Spleen (tissue), 11 donors: ENCODE results near the gene C1QTNF8. TPM values are rescaled to one million over a fixed set of nuclear protein-coding genes. Genes with fewer than 3 reads are reported as not detected.

Experiments used
- DNase-seq: peaks from one replicate; pipeline ENCODE4 v3.0.0-alpha.2; 2020
- H3K27ac ChIP-seq, 8 donors: fragments of 200-600 bp; sonication (generic) in 7 of 8; 1 replicate in 4 of 8; 2 replicates in 4 of 8; pipeline versions ENCODE4 v1.5.0 to v1.8.0; 2016 to 2021; ENCODE audit warnings: inconsistent platforms in 4 of 8, mild to moderate bottlenecking in 4 of 8, moderate library complexity in 1 of 8
- H3K27me3 ChIP-seq, 7 donors: fragments of 200-600 bp; sonication (generic) in 6 of 7; replicated peaks in 1 of 7; 1 replicate in 4 of 7; 2 replicates in 3 of 7; pipeline versions ENCODE4 v1.5.0 to v1.8.0; 2016 to 2021; ENCODE audit warnings: inconsistent platforms in 3 of 7, mild to moderate bottlenecking in 1 of 7
- H3K36me3 ChIP-seq, 6 donors: fragments of 200-600 bp; sonication (generic) in 5 of 6; 1 replicate in 4 of 6; 2 replicates in 2 of 6; pipeline versions ENCODE4 v1.5.0 to v1.8.0; 2016 to 2021; ENCODE audit warnings: inconsistent platforms in 2 of 6
- H3K4me1 ChIP-seq, 6 donors: fragments of 200-600 bp; sonication (generic) in 5 of 6; 1 replicate in 3 of 6; 2 replicates in 3 of 6; pipeline versions ENCODE4 v1.5.0 to v1.8.0; 2016 to 2021; ENCODE audit warnings: inconsistent platforms in 3 of 6
- H3K4me3 ChIP-seq, 8 donors: fragments of 200-600 bp; sonication (generic) in 7 of 8; 1 replicate in 4 of 8; 2 replicates in 4 of 8; pipeline versions ENCODE4 v1.5.0 to v1.8.0; 2016 to 2021; ENCODE audit warnings: inconsistent platforms in 4 of 8, mild to moderate bottlenecking in 4 of 8, moderate library complexity in 2 of 8
- H3K9me3 ChIP-seq, 8 donors: fragments of 200-600 bp; sonication (generic) in 7 of 8; 1 replicate in 4 of 8; 2 replicates in 4 of 8; pipeline versions ENCODE4 v1.5.0 to v1.8.0; 2016 to 2021; ENCODE audit warnings: inconsistent platforms in 4 of 8
- CTCF ChIP-seq, 11 experiments: fragments of 200-600 bp in 7 of 11; fragments of 450-650 bp in 4 of 11; sonication (generic) in 4 of 11; IDR thresholded peaks in 8 of 11; conservative IDR thresholded peaks in 3 of 11; 1 replicate in 7 of 11; 2 replicates in 4 of 11; pipeline versions ENCODE4 v1.4.0 to v1.8.0; 2016 to 2021; ENCODE audit warnings: antibody characterized with exemption in 11 of 11, inconsistent platforms in 4 of 11, mild to moderate bottlenecking in 1 of 11
- POLR2A ChIP-seq, 3 donors: fragments of 450-650 bp; IDR thresholded peaks; one replicate each; pipeline ENCODE4 v1.5.1; 2017; ENCODE audit warnings: antibody characterized with exemption in 3 of 3, mild to moderate bottlenecking in 1 of 3
- POLR2AphosphoS5 ChIP-seq, 3 donors: sonication (generic); formaldehyde crosslinking; IDR thresholded peaks; one replicate each; pipeline ENCODE4 v1.5.1; 2017; ENCODE audit warnings: antibody characterized with exemption in 3 of 3
- WGBS, 5 donors: extraction: QIAGEN DNeasy Blood & Tissue Kit in 3 of 5; methylation state at CpG; one replicate each; pipeline versions ENCODE4 v1.1.5 to v1.1.7; 2013 to 2018; 5-methylcytosine and 5-hydroxymethylcytosine counted together
- intact Hi-C: fragments of 100-400 bp; cut with DNase I; formaldehyde crosslinking; loops from one replicate; pipeline ENCODE4 v1.15.0; 2023; ENCODE audit warnings: low total_unique reads
- polyA plus RNA-seq, 3 donors: library from polyadenylated mRNA; stranded (reverse); fragments of 200-250 nt; gene quantifications; one replicate each; pipeline ENCODE4 v1.2.1, GENCODE V29; 2013
- total RNA-seq, 7 donors: library from RNA; depleted of rRNA in 3 of 7; stranded (reverse); fragments of >200 nt in 3 of 7; fragmentation: NEBNext Ultra II Directional in 4 of 7; extraction: Animal tissue kit (Norgen Biotek cat#: 25700) in 4 of 7; gene quantifications; one replicate each; pipeline versions ENCODE4 v1.1.0 to v1.2.1, GENCODE V29; 2016 to 2021
- donor health status: healthy with polysubstance abuse.
- donor health status: DM: no; HTN: no; CAD: no; lungs with moderate emphysema.
- donor health status: DM: no; HTN: no; CAD: no.
- donor health status: Bipolar disorder and iron deficiency.
- donor health status: healthy.
- donor health status: DM: no; HTN: no; CAD: no.
- donor health status: DM: yes; HTN: yes; CAD: no.

The C1QTNF8 gene
- total and polyA plus RNA-seq, 10 donors: not detected

GRCh38 chr16:1054660-1055556 is 41.1 kb downstream of the C1QTNF8 start:
- intact Hi-C loops: loop anchor here (5.0 kb wide), 1 partner anchor 243 kb away; no protein-coding TSS in a partner anchor
- 22 to 34% (median 29%) methylated on average over 19 to 34 of the region's 34 CpGs for WGBS, 5 donors
- H3K36me3 ChIP-seq: no peaks in the 10 kb centered on the region
- no peak overlapping the region for H3K27ac ChIP-seq
- peak; percentile 14 to 80 (median 69) for TF ChIP-seq CTCF (IDR thresholded peaks at IDR 0.05 in 8 of 11, conservative IDR thresholded peaks at IDR 0.05 in 3 of 11)
- no peak for TF ChIP-seq POLR2A (IDR thresholded peaks at IDR 0.05)
- peak in 1 of 3 donors; percentile 17 for TF ChIP-seq POLR2AphosphoS5 (IDR thresholded peaks at IDR 0.05)
- H3K9me3 ChIP-seq: peaks cover 0 to 35% (median 23%) of the 10 kb centered on the region in 8 donors
- no peak overlapping the region for H3K4me3 ChIP-seq
- DNase-seq: no peak
- peaks cover 0 to 70% (median 28%) of the 10 kb centered on the region in 7 donors for H3K27me3 ChIP-seq
- peaks cover 0 to 9% (median 0%) of the 10 kb centered on the region in 6 donors for H3K4me1 ChIP-seq

- Histone ChIP-seq H3K27ac (no peak overlapping the region), H3K27me3 (peaks cover 0 to 78% (median 33%) of the 10 kb centered on the region in 7 donors), H3K4me1 (peaks cover 0 to 9% (median 0%) of the 10 kb centered on the region in 6 donors), H3K4me3 (no peak overlapping the region), H3K36me3 (no peaks in the 10 kb centered on the region), H3K9me3 (peaks cover 0 to 25% (median 13%) of the 10 kb centered on the region in 8 donors)
- no peak for DNase-seq
- intact Hi-C loops: no loop called here
- TF ChIP-seq CTCF (IDR thresholded peaks at IDR 0.05 in 8 of 11, conservative IDR thresholded peaks at IDR 0.05 in 3 of 11): no peak
- TF ChIP-seq POLR2A (IDR thresholded peaks at IDR 0.05): no peak
- TF ChIP-seq POLR2AphosphoS5 (IDR thresholded peaks at IDR 0.05): no peak
- WGBS, 5 donors: 82 to 89% (median 85%) methylated on average over 5 to 21 of the region's 21 CpGs
These were observed 42.2 kb downstream of the C1QTNF8 start for GRCh38 chr16:1053700-1054368.

GRCh38 chr16:1053121-1053521 is 42.9 kb downstream of the C1QTNF8 start:
- Histone ChIP-seq H3K9me3 (peaks cover 0 to 19% (median 7%) of the 10 kb centered on the region in 8 donors), H3K36me3 (no peaks in the 10 kb centered on the region), H3K27ac (no peak overlapping the region), H3K4me1 (peaks cover 0 to 14% (median 3%) of the 10 kb centered on the region in 6 donors), H3K27me3 (peaks cover 0 to 78% (median 36%) of the 10 kb centered on the region in 7 donors), H3K4me3 (no peak overlapping the region)
- no peak for DNase-seq
- intact Hi-C loops: no loop called here
- WGBS, 5 donors: 50 to 77% (median 73%) methylated on average over 3 to 14 of the region's 14 CpGs
- TF ChIP-seq CTCF (IDR thresholded peaks at IDR 0.05 in 8 of 11, conservative IDR thresholded peaks at IDR 0.05 in 3 of 11) (no peak), POLR2AphosphoS5 (IDR thresholded peaks at IDR 0.05) (no peak), POLR2A (IDR thresholded peaks at IDR 0.05) (no peak)
